ENCODE data around the gene CDC42BPA.
"Not testable (repeated sequence)": the region's sequence is repeated elsewhere in the genome, so short reads cannot be mapped to it uniquely, and the experiment has no call there.

Gene CDC42BPA

GRCh38 chr1:226958300-226958699 lies 360.0 kb downstream of the CDC42BPA start:
- DNase-seq = no peak

GRCh38 chr1:226957714-226958113 lies 360.6 kb downstream of the CDC42BPA start:
- DNase-seq = no peak

GRCh38 chr1:226956942-226957713 lies 361.2 kb downstream of the CDC42BPA start:
- no peak for DNase-seq

GRCh38 chr1:226955857-226956256 lies 362.4 kb downstream of the CDC42BPA start:
- not testable (repeated sequence) for DNase-seq

GRCh38 chr1:226954777-226955176 lies 363.5 kb downstream of the CDC42BPA start:
- DNase-seq = no peak

- no peak for DNase-seq
Measured at GRCh38 chr1:226954337-226954736, 364.0 kb downstream of the CDC42BPA start.

GRCh38 chr1:226953175-226953800 lies 365.0 kb downstream of the CDC42BPA start:
- no peak for DNase-seq

- DNase-seq = no peak
Measured at GRCh38 chr1:226952118-226952441, 366.2 kb downstream of the CDC42BPA start.

GRCh38 chr1:226951286-226952117 lies 366.8 kb downstream of the CDC42BPA start:
- no peak for DNase-seq

- no peak for DNase-seq
Measured at GRCh38 chr1:226950871-226951270, 367.4 kb downstream of the CDC42BPA start.

GRCh38 chr1:226950316-226950715 lies 368.0 kb downstream of the CDC42BPA start:
- DNase-seq = no peak

- no peak for DNase-seq
Measured at GRCh38 chr1:226949401-226949800, 368.9 kb downstream of the CDC42BPA start.

- DNase-seq = no peak
Measured at GRCh38 chr1:226948996-226949395, 369.3 kb downstream of the CDC42BPA start.

GRCh38 chr1:226948480-226948879 lies 369.8 kb downstream of the CDC42BPA start:
- no peak for DNase-seq

- no peak for DNase-seq
Measured at GRCh38 chr1:226948051-226948450, 370.2 kb downstream of the CDC42BPA start.

- DNase-seq = no peak
Measured at GRCh38 chr1:226946841-226947240, 371.5 kb downstream of the CDC42BPA start.

GRCh38 chr1:226946285-226946684 lies 372.0 kb downstream of the CDC42BPA start:
- no peak for DNase-seq

GRCh38 chr1:226945858-226946245 lies 372.4 kb downstream of the CDC42BPA start:
- no peak for DNase-seq

GRCh38 chr1:226945106-226945857 lies 373.0 kb downstream of the CDC42BPA start:
- DNase-seq = peak; percentile 73

GRCh38 chr1:226943927-226944326 lies 374.4 kb downstream of the CDC42BPA start:
- no peak for DNase-seq

- DNase-seq = no peak
Measured at GRCh38 chr1:226943156-226943555, 375.1 kb downstream of the CDC42BPA start.

GRCh38 chr1:226942392-226942791 lies 375.9 kb downstream of the CDC42BPA start:
- no peak for DNase-seq

- no peak for DNase-seq
Measured at GRCh38 chr1:226940806-226941067, 377.6 kb downstream of the CDC42BPA start.
